HEK293 (cell line): ENCODE results near the gene C4BPB.
A peak's percentile ranks its signal among the peaks of the same experiment; 100 is the strongest.

ENCODE experiments used
- CTCF ChIA-PET: fragments of 350-600 bp; formaldehyde crosslinking; extraction: SDS; loops from one replicate; lab custom pipeline; 2021; ENCODE audit warnings: antibody characterized with exemption; lab: Yijun Ruan, JAX
- POLR2A ChIA-PET: fragments of 300-600 bp; formaldehyde crosslinking; extraction: SDS; loops from one replicate; lab custom pipeline; 2020; ENCODE audit warnings: antibody characterized with exemption, inconsistent platforms; lab: Yijun Ruan, JAX
- H3K27ac ChIP-seq: fragments of 200-500 bp; sonication (Bioruptor generic); 2 replicates; pipeline ENCODE4 v1.5.1; 2014; ENCODE audit warnings: low read depth, low read length, control low read depth, inconsistent platforms; ENCODE audit errors: extremely low read depth
- H3K36me3 ChIP-seq, 2 experiments: fragments of 200-500 bp in 1 of 2; sonication (Bioruptor generic) in 1 of 2; 1 replicate in 1 of 2; 2 replicates in 1 of 2; pipeline ENCODE4 v1.5.1; 2014 to 2017; ENCODE audit warnings: inconsistent platforms in 2 of 2, low read length in 2 of 2; ENCODE audit not compliant: control insufficient read depth in 2 of 2, insufficient read depth in 1 of 2
- H3K4me1 ChIP-seq: fragments of 200-500 bp; sonication (Bioruptor generic); 2 replicates; pipeline ENCODE4 v1.5.1; 2014; ENCODE audit warnings: mild to moderate bottlenecking, low read length, inconsistent platforms; ENCODE audit not compliant: control insufficient read depth, insufficient read depth
- H3K4me3 ChIP-seq: 2 replicates; pipeline ENCODE4 v1.5.1; 2011; ENCODE audit warnings: low read depth, mild to moderate bottlenecking, control low read depth, low read length, moderate library complexity
- H3K9me3 ChIP-seq: fragments of 200-500 bp; sonication (Bioruptor generic); 2 replicates; pipeline ENCODE4 v1.5.1; 2014; ENCODE audit warnings: low read depth, low read length, inconsistent platforms; ENCODE audit not compliant: control insufficient read depth, insufficient read depth
- BCL11A ChIP-seq: fragments of 450-650 bp; formaldehyde crosslinking; IDR thresholded peaks from 2 replicates; pipeline ENCODE4 v1.5.1; 2016; ENCODE audit warnings: low read depth, missing biosample characterization, missing genetic modification characterization
- GLIS1 ChIP-seq: fragments of 450-650 bp; formaldehyde crosslinking; IDR thresholded peaks from 2 replicates; pipeline ENCODE4 v1.5.1; 2016; ENCODE audit warnings: missing biosample characterization, missing genetic modification characterization
- INSM2 ChIP-seq: fragments of 450-650 bp; formaldehyde crosslinking; IDR thresholded peaks from 2 replicates; pipeline ENCODE4 v1.5.1; 2016; ENCODE audit warnings: missing biosample characterization, missing genetic modification characterization
- KLF9 ChIP-seq: fragments of 450-650 bp; formaldehyde crosslinking; IDR thresholded peaks from 2 replicates; pipeline ENCODE4 v1.5.1; 2016; ENCODE audit warnings: missing biosample characterization, missing genetic modification characterization, low read depth
- OVOL3 ChIP-seq: fragments of 450-650 bp; formaldehyde crosslinking; IDR thresholded peaks from 2 replicates; pipeline ENCODE4 v1.5.1; 2016; ENCODE audit warnings: missing biosample characterization, missing genetic modification characterization
- SP3 ChIP-seq: fragments of 450-650 bp; formaldehyde crosslinking; IDR thresholded peaks from 2 replicates; pipeline ENCODE4 v1.5.1; 2016; ENCODE audit warnings: missing biosample characterization, missing genetic modification characterization
- ZBTB17 ChIP-seq: fragments of 450-650 bp; formaldehyde crosslinking; IDR thresholded peaks from 2 replicates; pipeline ENCODE4 v1.5.1; 2016; ENCODE audit warnings: missing biosample characterization, missing genetic modification characterization
- ZBTB20 ChIP-seq: fragments of 450-650 bp; formaldehyde crosslinking; IDR thresholded peaks from 2 replicates; pipeline ENCODE4 v1.5.1; 2016; ENCODE audit warnings: missing biosample characterization, missing genetic modification characterization
- ZEB2 ChIP-seq: fragments of 450-650 bp; formaldehyde crosslinking; IDR thresholded peaks from 2 replicates; pipeline ENCODE4 v1.5.1; 2016; ENCODE audit warnings: missing biosample characterization, missing genetic modification characterization
- ZFP41 ChIP-seq: fragments of 450-650 bp; formaldehyde crosslinking; IDR thresholded peaks from 2 replicates; pipeline ENCODE4 v1.5.1; 2016; ENCODE audit warnings: missing biosample characterization, missing genetic modification characterization, borderline replicate concordance
- ZNF132 ChIP-seq: fragments of 450-650 bp; formaldehyde crosslinking; IDR thresholded peaks from 2 replicates; pipeline ENCODE4 v1.5.1; 2017; ENCODE audit warnings: missing biosample characterization, missing genetic modification characterization, borderline replicate concordance
- ZNF146 ChIP-seq: fragments of 450-650 bp; formaldehyde crosslinking; IDR thresholded peaks from 2 replicates; pipeline ENCODE4 v1.5.1; 2016; ENCODE audit warnings: missing biosample characterization, missing genetic modification characterization
- ZNF175 ChIP-seq: fragments of 450-650 bp; formaldehyde crosslinking; IDR thresholded peaks from 2 replicates; pipeline ENCODE4 v1.5.1; 2016; ENCODE audit warnings: missing biosample characterization, missing genetic modification characterization
- ZNF214 ChIP-seq: fragments of 450-650 bp; formaldehyde crosslinking; IDR thresholded peaks from 2 replicates; pipeline ENCODE4 v1.5.1; 2017; ENCODE audit warnings: missing biosample characterization, mild to moderate bottlenecking, missing genetic modification characterization, borderline replicate concordance
- ZNF23 ChIP-seq: fragments of 450-650 bp; formaldehyde crosslinking; IDR thresholded peaks from 2 replicates; pipeline ENCODE4 v1.5.1; 2016; ENCODE audit warnings: missing biosample characterization, missing genetic modification characterization, borderline replicate concordance
- ZNF24 ChIP-seq: fragments of 450-650 bp; formaldehyde crosslinking; IDR thresholded peaks from 2 replicates; pipeline ENCODE4 v1.5.1; 2016; ENCODE audit warnings: missing biosample characterization, missing genetic modification characterization
- ZNF404 ChIP-seq: fragments of 450-650 bp; formaldehyde crosslinking; IDR thresholded peaks from 2 replicates; pipeline ENCODE4 v1.5.1; 2017; ENCODE audit warnings: missing biosample characterization, missing genetic modification characterization
- ZNF416 ChIP-seq: fragments of 450-650 bp; formaldehyde crosslinking; IDR thresholded peaks from 2 replicates; pipeline ENCODE4 v1.5.1; 2016; ENCODE audit warnings: missing biosample characterization, missing genetic modification characterization
- ZNF433 ChIP-seq: fragments of 450-650 bp; formaldehyde crosslinking; IDR thresholded peaks from 2 replicates; pipeline ENCODE4 v1.5.1; 2016; ENCODE audit warnings: missing biosample characterization, missing genetic modification characterization, low read depth
- ZNF501 ChIP-seq: fragments of 450-650 bp; formaldehyde crosslinking; IDR thresholded peaks from 2 replicates; pipeline ENCODE4 v1.5.1; 2016; ENCODE audit warnings: missing biosample characterization, missing genetic modification characterization
- ZNF518A ChIP-seq: fragments of 450-650 bp; formaldehyde crosslinking; conservative IDR thresholded peaks from 2 replicates; pipeline ENCODE4 v1.5.1; 2016; ENCODE audit warnings: low read depth, missing biosample characterization, missing genetic modification characterization
- ZNF530 ChIP-seq: fragments of 450-650 bp; formaldehyde crosslinking; IDR thresholded peaks from 2 replicates; pipeline ENCODE4 v1.5.1; 2016; ENCODE audit warnings: low read depth, missing biosample characterization, missing genetic modification characterization
- ZNF600 ChIP-seq: fragments of 450-650 bp; formaldehyde crosslinking; IDR thresholded peaks from 2 replicates; pipeline ENCODE4 v1.5.1; 2016; ENCODE audit warnings: missing biosample characterization, missing genetic modification characterization
- ZNF623 ChIP-seq: fragments of 450-650 bp; formaldehyde crosslinking; IDR thresholded peaks from 2 replicates; pipeline ENCODE4 v1.5.1; 2016; ENCODE audit warnings: missing biosample characterization, missing genetic modification characterization
- ZNF629 ChIP-seq: fragments of 450-650 bp; formaldehyde crosslinking; IDR thresholded peaks from 2 replicates; pipeline ENCODE4 v1.5.1; 2017; ENCODE audit warnings: missing biosample characterization, missing genetic modification characterization
- ZNF660 ChIP-seq: fragments of 450-650 bp; IDR thresholded peaks from 2 replicates; pipeline ENCODE4 v1.5.1; 2018; ENCODE audit warnings: missing biosample characterization, mild to moderate bottlenecking, missing genetic modification characterization
- ZNF670 ChIP-seq: fragments of 450-650 bp; formaldehyde crosslinking; IDR thresholded peaks from 2 replicates; pipeline ENCODE4 v1.5.1; 2016; ENCODE audit warnings: missing biosample characterization, missing genetic modification characterization, low read depth
- ZNF677 ChIP-seq: fragments of 450-650 bp; IDR thresholded peaks from 2 replicates; pipeline ENCODE4 v1.5.0; 2018; ENCODE audit warnings: missing biosample characterization, mild to moderate bottlenecking, missing genetic modification characterization, moderate library complexity
- ZNF837 ChIP-seq: fragments of 450-650 bp; formaldehyde crosslinking; IDR thresholded peaks from 2 replicates; pipeline ENCODE4 v1.5.1; 2016; ENCODE audit warnings: missing biosample characterization, missing genetic modification characterization

Gene C4BPB

GRCh38 chr1:207051191-207051943 is 37.3 kb upstream of the C4BPB start, which contains the start of gene YOD1 (continued):
- 0 out of 2 replicates have a peak, but pooled peaks have one; percentile 10 for TF ChIP-seq ZNF518A
- peak; percentile 92 for TF ChIP-seq ZBTB20 (tag by site-specific recombination)
- TF ChIP-seq ZNF660 (tag by site-specific recombination), result no peak
- TF ChIP-seq ZNF132, result no peak
- TF ChIP-seq ZNF629 (tag by site-specific recombination), result peak; percentile 72; the same call in 1 of the 2 replicates
- no peak for TF ChIP-seq ZNF214
- no peak for TF ChIP-seq OVOL3 (tag by site-specific recombination)
- no peak for TF ChIP-seq ZNF677 (tag by site-specific recombination)
- no peak for TF ChIP-seq ZNF530 (tag by site-specific recombination)
- peak; percentile 44 for TF ChIP-seq GLIS1

GRCh38 chr1:207052911-207053769 is 35.5 kb upstream of the C4BPB start, which contains the start of gene PFKFB2:
TSS of gene PFKFB2 (plus strand) at chr1:207053275. CDS start at chr1:207054718, 1,443 bp downstream.
- Histone ChIP-seq H3K4me1 (no peaks in the 10 kb centered on the region; the same call in 1 of the 2 replicates), H3K4me3 (peak within 1 kb of the TSS; percentile 77), H3K9me3 (no peaks in the 10 kb centered on the region), H3K27ac (peak within 1 kb of the TSS; percentile 4; the same call in 1 of the 2 replicates), H3K36me3 (peaks cover 0 to 15% of the 10 kb centered on the region in 2 experiments; a peak in 1 of 3 replicates)
- ChIA-PET POLR2A (interaction anchor here (0.5 to 1.7 kb wide), 10 partner anchors 11 to 1624 kb away, joined by 3 to 8 read pairs (median 4); partner anchors contain the start of genes C1orf116, CD55 and EIF2D), CTCF (interaction anchor here (0.6 to 1.4 kb wide), 12 partner anchors 8 to 352 kb away, joined by 3 to 4 read pairs (median 3); partner anchors contain the start of gene C1orf116)
- peak; percentile 76 for TF ChIP-seq SP3
- no peak for TF ChIP-seq ZNF623
- no peak for TF ChIP-seq INSM2
- peak; percentile 79 for TF ChIP-seq ZBTB17 (tag by site-specific recombination)
- TF ChIP-seq ZNF501 (tag by site-specific recombination), result 0 out of 2 replicates have a peak, but pooled peaks have one; percentile 52
- TF ChIP-seq ZFP41, result no peak
- TF ChIP-seq ZNF600, result peak; percentile 77
- TF ChIP-seq ZNF23 (tag by site-specific recombination), result no peak
- no peak for TF ChIP-seq BCL11A
- TF ChIP-seq ZNF670 (tag by site-specific recombination), result no peak
- TF ChIP-seq ZNF433 (tag by site-specific recombination), result no peak
- peak; percentile 84; the same call in 1 of the 2 replicates for TF ChIP-seq ZEB2
- no peak for TF ChIP-seq ZNF837 (tag by site-specific recombination)
- TF ChIP-seq ZNF416 (tag by site-specific recombination), result no peak
- no peak for TF ChIP-seq ZNF175 (tag by site-specific recombination)
- TF ChIP-seq KLF9 (tag by site-specific recombination), result peak; percentile 85
- 0 out of 2 replicates have a peak, but pooled peaks have one; percentile 23 for TF ChIP-seq ZNF24 (tag by site-specific recombination)
- TF ChIP-seq ZNF146 (tag by site-specific recombination), result no peak
- no peak for TF ChIP-seq ZNF404 (tag by site-specific recombination)
